ENCODE measurements around the gene KIF26B.
"Not testable (repeated sequence)": the region's sequence is repeated elsewhere in the genome, so short reads cannot be mapped to it uniquely, and the experiment has no call there.

KIF26B gene

DNA sequence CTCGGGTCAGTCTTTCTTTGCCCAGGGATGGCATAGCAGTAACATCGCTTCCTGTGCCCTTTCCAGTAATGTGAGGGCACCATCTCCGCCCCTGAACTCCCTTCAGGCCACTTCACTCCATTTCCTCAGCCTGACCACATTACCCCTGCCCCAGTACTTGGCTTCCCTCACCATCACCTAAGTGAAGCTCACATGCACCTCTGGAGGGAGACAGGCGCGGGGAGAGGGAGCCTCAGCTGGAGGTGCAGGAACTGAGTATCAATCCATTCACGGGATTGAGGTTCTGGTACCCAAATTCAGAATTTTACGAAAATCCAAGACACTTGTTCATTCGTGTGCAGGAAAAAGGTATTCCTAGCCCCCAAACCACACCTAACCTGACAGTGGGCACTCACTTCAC lies 540.4 kb downstream of the KIF26B start:
- Histone ChIP-seq H3F3A (ENCODE audit: insufficient read depth, low read length) (no peaks in the 10 kb centered on the region), H3K27me3 (ENCODE audit: insufficient read depth, low read length) (no peaks in the 10 kb centered on the region; the same call in 1 of the 2 replicates), H3K4me1 (ENCODE audit: insufficient read depth, low read length, severe bottlenecking) (peaks cover 13% of the 10 kb centered on the region), H3K9me2 (ENCODE audit: low read depth, low read length) (no peaks in the 10 kb centered on the region), H3K9me3 (ENCODE audit: low read length) (no peaks in the 10 kb centered on the region), H3K79me2 (ENCODE audit: insufficient read depth, low read length) (no peaks in the 10 kb centered on the region), H3K27ac (ENCODE audit: low read depth, low read length, poor library complexity, severe bottlenecking) (no peak overlapping the region), H2AFZ (ENCODE audit: low read length) (no peak overlapping the region), H4K20me1 (ENCODE audit: insufficient read depth, low read length) (no peaks in the 10 kb centered on the region), H3K4me2 (ENCODE audit: low read length) (no peak overlapping the region), H3K4me3 (ENCODE audit: low read depth, low read length, poor library complexity, severe bottlenecking) (no peak overlapping the region), H3K9ac (ENCODE audit: low read length) (no peak overlapping the region), H3K36me3 (ENCODE audit: insufficient read depth, low read length) (no peaks in the 10 kb centered on the region)
- TF ChIP-seq EZH2 (IDR thresholded peaks at IDR 0.05; ENCODE audit: borderline replicate concordance, low read length): no peak
- TF ChIP-seq, protein P1, sequence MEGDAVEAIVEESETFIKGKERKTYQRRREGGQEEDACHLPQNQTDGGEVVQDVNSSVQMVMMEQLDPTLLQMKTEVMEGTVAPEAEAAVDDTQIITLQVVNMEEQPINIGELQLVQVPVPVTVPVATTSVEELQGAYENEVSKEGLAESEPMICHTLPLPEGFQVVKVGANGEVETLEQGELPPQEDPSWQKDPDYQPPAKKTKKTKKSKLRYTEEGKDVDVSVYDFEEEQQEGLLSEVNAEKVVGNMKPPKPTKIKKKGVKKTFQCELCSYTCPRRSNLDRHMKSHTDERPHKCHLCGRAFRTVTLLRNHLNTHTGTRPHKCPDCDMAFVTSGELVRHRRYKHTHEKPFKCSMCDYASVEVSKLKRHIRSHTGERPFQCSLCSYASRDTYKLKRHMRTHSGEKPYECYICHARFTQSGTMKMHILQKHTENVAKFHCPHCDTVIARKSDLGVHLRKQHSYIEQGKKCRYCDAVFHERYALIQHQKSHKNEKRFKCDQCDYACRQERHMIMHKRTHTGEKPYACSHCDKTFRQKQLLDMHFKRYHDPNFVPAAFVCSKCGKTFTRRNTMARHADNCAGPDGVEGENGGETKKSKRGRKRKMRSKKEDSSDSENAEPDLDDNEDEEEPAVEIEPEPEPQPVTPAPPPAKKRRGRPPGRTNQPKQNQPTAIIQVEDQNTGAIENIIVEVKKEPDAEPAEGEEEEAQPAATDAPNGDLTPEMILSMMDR (IDR thresholded peaks at IDR 0.05; ENCODE audit: low read length): no peak

DNA sequence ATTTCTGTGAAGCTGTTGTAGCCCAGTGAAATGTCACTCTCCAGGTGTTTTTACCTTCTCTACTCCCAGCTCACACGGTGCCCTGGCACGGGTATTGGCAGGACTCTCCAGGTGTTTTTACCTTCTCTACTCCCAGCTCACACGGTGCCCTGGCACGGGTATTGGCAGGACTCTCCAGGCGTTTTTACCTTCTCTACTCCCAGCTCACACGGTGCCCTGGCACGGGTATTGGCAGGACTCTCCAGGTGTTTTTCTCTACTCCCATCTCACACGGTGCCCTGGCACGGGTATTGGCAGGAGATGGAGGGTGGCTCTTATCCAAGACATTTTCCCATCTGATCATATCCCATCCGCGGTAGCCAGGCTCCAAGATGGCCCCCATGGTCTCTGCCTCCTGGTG lies 540.9 kb downstream of the KIF26B start:
- not testable (repeated sequence) for H3K4me3 ChIP-seq (ENCODE audit: low read depth, low read length, poor library complexity, severe bottlenecking); H3K9me2 ChIP-seq (ENCODE audit: low read depth, low read length); H3K36me3 ChIP-seq (ENCODE audit: insufficient read depth, low read length); H3K79me2 ChIP-seq (ENCODE audit: insufficient read depth, low read length); H4K20me1 ChIP-seq (ENCODE audit: insufficient read depth, low read length); H3K9me3 ChIP-seq (ENCODE audit: low read length); H3K4me2 ChIP-seq (ENCODE audit: low read length); H3F3A ChIP-seq (ENCODE audit: insufficient read depth, low read length); H3K27ac ChIP-seq (ENCODE audit: low read depth, low read length, poor library complexity, severe bottlenecking); H3K27me3 ChIP-seq (ENCODE audit: insufficient read depth, low read length); H2AFZ ChIP-seq (ENCODE audit: low read length); H3K9ac ChIP-seq (ENCODE audit: low read length)
- H3K4me1 ChIP-seq (ENCODE audit: insufficient read depth, low read length, severe bottlenecking): peaks cover 13% of the 10 kb centered on the region

DNA sequence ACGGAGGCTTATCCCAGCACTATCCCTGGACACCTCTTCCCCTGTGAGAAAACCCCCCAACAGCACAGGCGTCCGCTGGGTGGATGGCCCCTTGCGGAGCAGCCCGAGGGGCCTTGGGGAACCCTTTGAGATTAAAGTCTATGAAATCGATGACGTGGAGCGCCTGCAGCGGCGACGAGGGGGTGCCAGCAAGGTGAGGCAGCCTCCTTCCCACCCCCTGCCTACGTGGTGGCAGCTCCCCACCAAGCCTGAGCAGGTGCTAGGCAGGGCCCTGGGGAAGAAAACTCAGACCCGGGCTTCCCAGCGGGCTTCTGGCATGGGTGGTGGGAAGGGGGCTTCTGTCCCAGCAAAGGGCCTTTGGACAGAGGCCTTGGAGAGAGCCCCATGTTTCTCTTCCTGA lies 543.3 kb downstream of the KIF26B start:
- Histone ChIP-seq H3K27me3 (ENCODE audit: insufficient read depth, low read length) (no peaks in the 10 kb centered on the region; the same call in 1 of the 2 replicates), H3K4me1 (ENCODE audit: insufficient read depth, low read length, severe bottlenecking) (peaks cover 13% of the 10 kb centered on the region), H3K4me3 (ENCODE audit: low read depth, low read length, poor library complexity, severe bottlenecking) (no peak overlapping the region), H3K79me2 (ENCODE audit: insufficient read depth, low read length) (no peaks in the 10 kb centered on the region), H3K9ac (ENCODE audit: low read length) (no peak overlapping the region), H4K20me1 (ENCODE audit: insufficient read depth, low read length) (no peaks in the 10 kb centered on the region), H3K27ac (ENCODE audit: low read depth, low read length, poor library complexity, severe bottlenecking) (no peak overlapping the region), H3K4me2 (ENCODE audit: low read length) (no peak overlapping the region), H3K9me3 (ENCODE audit: low read length) (no peaks in the 10 kb centered on the region), H3F3A (ENCODE audit: insufficient read depth, low read length) (no peaks in the 10 kb centered on the region), H3K36me3 (ENCODE audit: insufficient read depth, low read length) (no peaks in the 10 kb centered on the region), H2AFZ (ENCODE audit: low read length) (no peak overlapping the region), H3K9me2 (ENCODE audit: low read depth, low read length) (no peaks in the 10 kb centered on the region)
- no peak for TF ChIP-seq EZH2 (IDR thresholded peaks at IDR 0.05; ENCODE audit: borderline replicate concordance, low read length)
- TF ChIP-seq, protein P1 (IDR thresholded peaks at IDR 0.05; ENCODE audit: low read length): no peak

DNA sequence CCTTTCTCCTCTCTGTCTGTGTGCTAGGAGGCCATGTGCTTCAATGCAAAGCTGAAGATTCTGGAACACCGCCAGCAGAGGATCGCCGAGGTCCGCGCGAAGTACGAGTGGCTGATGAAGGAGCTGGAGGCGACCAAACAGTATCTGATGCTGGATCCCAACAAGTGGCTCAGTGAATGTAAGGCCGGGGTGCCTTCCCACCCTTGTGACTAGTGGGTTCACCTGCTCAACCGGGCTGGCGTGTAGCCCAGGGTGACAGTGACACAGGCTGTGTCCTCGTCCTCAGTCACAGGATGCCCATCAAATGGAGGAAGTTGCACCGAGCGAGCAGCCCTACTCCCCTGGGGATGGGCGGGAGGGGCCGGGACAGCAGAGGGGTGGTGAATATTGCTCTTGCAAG lies 544.1 kb downstream of the KIF26B start:
- Histone ChIP-seq H3K9ac (ENCODE audit: low read length) (no peak overlapping the region), H3K36me3 (ENCODE audit: insufficient read depth, low read length) (no peaks in the 10 kb centered on the region), H3K79me2 (ENCODE audit: insufficient read depth, low read length) (no peaks in the 10 kb centered on the region), H3K27ac (ENCODE audit: low read depth, low read length, poor library complexity, severe bottlenecking) (peak overlapping the region; percentile 16), H3K4me1 (ENCODE audit: insufficient read depth, low read length, severe bottlenecking) (peaks cover 13% of the 10 kb centered on the region), H4K20me1 (ENCODE audit: insufficient read depth, low read length) (no peaks in the 10 kb centered on the region), H3K4me3 (ENCODE audit: low read depth, low read length, poor library complexity, severe bottlenecking) (peak overlapping the region; percentile 18), H3K9me3 (ENCODE audit: low read length) (no peaks in the 10 kb centered on the region), H2AFZ (ENCODE audit: low read length) (no peak overlapping the region), H3K9me2 (ENCODE audit: low read depth, low read length) (no peaks in the 10 kb centered on the region), H3K4me2 (ENCODE audit: low read length) (peak overlapping the region; percentile 57; the same call in 1 of the 2 replicates), H3F3A (ENCODE audit: insufficient read depth, low read length) (no peaks in the 10 kb centered on the region), H3K27me3 (ENCODE audit: insufficient read depth, low read length) (no peaks in the 10 kb centered on the region; the same call in 1 of the 2 replicates)
- TF ChIP-seq, protein P1 (IDR thresholded peaks at IDR 0.05; ENCODE audit: low read length): no peak
- no peak for TF ChIP-seq EZH2 (IDR thresholded peaks at IDR 0.05; ENCODE audit: borderline replicate concordance, low read length)
